HCT116 (cell line): ENCODE measurements around the gene METTL1.

Experiments used
- EGR1 ChIP-seq: IDR thresholded peaks from 2 replicates; pipeline ENCODE4 v1.6.1; 2012; ENCODE audit warnings: low read depth
- EZH2 ChIP-seq: fragments of 200-600 bp; sonication (generic); IDR thresholded peaks from 2 replicates; pipeline ENCODE4 v1.6.1; 2017; ENCODE audit warnings: antibody characterized with exemption, mixed run types
- EZH2phosphoT487 ChIP-seq: fragments of 200-600 bp; IDR thresholded peaks from 2 replicates; pipeline ENCODE4 v1.6.1; 2018; ENCODE audit warnings: antibody characterized with exemption, borderline replicate concordance
- JUND ChIP-seq: IDR thresholded peaks from 2 replicates; pipeline ENCODE4 v1.6.1; 2012
- POLR2A ChIP-seq: IDR thresholded peaks from 2 replicates; pipeline ENCODE4 v1.7.0; 2011; ENCODE audit warnings: borderline replicate concordance; ENCODE audit not compliant: insufficient read depth, insufficient read length; ENCODE audit errors: extremely low read depth
- POLR2AphosphoS5 ChIP-seq: IDR thresholded peaks from 2 replicates; pipeline ENCODE4 v1.6.1; 2011; ENCODE audit warnings: mild to moderate bottlenecking, low read depth, low read length, moderate library complexity
- RAD21 ChIP-seq: IDR thresholded peaks from 2 replicates; pipeline ENCODE4 v1.6.1; 2012; ENCODE audit warnings: low read depth, mild to moderate bottlenecking
- SIN3A ChIP-seq: IDR thresholded peaks from 2 replicates; pipeline ENCODE4 v1.6.1; 2012; ENCODE audit warnings: low read depth
- SP1 ChIP-seq: IDR thresholded peaks from 2 replicates; pipeline ENCODE4 v1.6.1; 2012; ENCODE audit warnings: low read depth
- YY1 ChIP-seq: IDR thresholded peaks from 2 replicates; pipeline ENCODE4 v1.6.1; 2011; ENCODE audit warnings: low read length, low read depth, moderate library complexity, mild to moderate bottlenecking; ENCODE audit not compliant: insufficient replicate concordance; ENCODE audit errors: extremely low read depth
- ZBTB33 ChIP-seq: IDR thresholded peaks from 2 replicates; pipeline ENCODE4 v1.6.1; 2011; ENCODE audit warnings: mild to moderate bottlenecking, low read length, moderate library complexity; ENCODE audit not compliant: insufficient replicate concordance; ENCODE audit errors: extremely low read depth
- ZNF274 ChIP-seq: fragments of 200-500 bp; sonication (Bioruptor generic); IDR thresholded peaks from 2 replicates; pipeline ENCODE4 v1.6.1; 2014; ENCODE audit warnings: mild to moderate bottlenecking, low read depth, low read length, inconsistent platforms
- TF ChIP-seq, protein P1 (sequence below), 3 experiments: fragments of 200-600 bp in 1 of 3; sonication (generic) in 1 of 3; IDR thresholded peaks in 2 of 3; conservative IDR thresholded peaks in 1 of 3; 2 replicates each; pipeline ENCODE4 v1.5.1; 2012 to 2017; ENCODE audit warnings: low read depth in 2 of 3, low read length in 2 of 3, antibody characterized with exemption in 1 of 3, borderline replicate concordance in 1 of 3, control low read depth in 1 of 3, mild to moderate bottlenecking in 1 of 3, mixed read lengths in 1 of 3, mixed run types in 1 of 3, moderate library complexity in 1 of 3; ENCODE audit not compliant: insufficient read depth in 1 of 3

DNA sequence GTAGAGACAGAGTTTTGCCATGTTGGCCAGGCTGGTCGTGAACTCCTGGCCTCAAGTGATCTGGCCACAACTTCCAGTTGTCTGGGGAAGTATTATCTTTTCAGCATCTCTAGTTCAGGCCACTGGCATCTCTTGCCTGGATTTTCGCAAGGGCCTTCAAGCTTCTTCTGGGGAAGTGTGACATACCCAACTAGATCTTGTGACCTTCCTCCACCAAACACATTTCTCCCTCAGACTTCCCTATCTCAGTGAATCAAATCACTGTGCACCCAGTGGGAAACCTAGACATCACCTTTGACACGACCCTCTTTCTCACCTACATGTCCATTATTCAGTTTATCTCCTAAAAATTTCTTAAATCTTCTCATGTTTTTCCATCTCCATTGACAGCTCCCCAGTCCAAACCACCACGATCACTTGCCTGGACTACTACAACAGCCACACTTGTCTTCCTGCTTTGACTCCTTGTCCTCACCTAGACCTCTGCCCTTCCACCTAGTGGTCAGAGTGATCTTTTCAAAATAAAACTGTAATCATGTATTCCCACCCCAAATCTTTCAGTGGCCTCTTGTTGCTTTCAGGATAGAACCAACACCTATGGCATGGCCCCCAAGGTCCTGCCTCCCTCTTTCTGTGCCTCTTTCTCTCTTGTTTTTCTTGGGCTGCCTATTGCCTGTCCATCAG lies 3.8 kb upstream of the METTL1 start:
- TF ChIP-seq POLR2AphosphoS5 (no peak), EZH2 (no peak), RAD21 (no peak), JUND (no peak), POLR2A (no peak), ZBTB33 (no peak), SIN3A (no peak), ZNF274 (no peak), SP1 (no peak), YY1 (no peak), EZH2phosphoT487 (no peak), EGR1 (no peak)
- TF ChIP-seq, protein P1, sequence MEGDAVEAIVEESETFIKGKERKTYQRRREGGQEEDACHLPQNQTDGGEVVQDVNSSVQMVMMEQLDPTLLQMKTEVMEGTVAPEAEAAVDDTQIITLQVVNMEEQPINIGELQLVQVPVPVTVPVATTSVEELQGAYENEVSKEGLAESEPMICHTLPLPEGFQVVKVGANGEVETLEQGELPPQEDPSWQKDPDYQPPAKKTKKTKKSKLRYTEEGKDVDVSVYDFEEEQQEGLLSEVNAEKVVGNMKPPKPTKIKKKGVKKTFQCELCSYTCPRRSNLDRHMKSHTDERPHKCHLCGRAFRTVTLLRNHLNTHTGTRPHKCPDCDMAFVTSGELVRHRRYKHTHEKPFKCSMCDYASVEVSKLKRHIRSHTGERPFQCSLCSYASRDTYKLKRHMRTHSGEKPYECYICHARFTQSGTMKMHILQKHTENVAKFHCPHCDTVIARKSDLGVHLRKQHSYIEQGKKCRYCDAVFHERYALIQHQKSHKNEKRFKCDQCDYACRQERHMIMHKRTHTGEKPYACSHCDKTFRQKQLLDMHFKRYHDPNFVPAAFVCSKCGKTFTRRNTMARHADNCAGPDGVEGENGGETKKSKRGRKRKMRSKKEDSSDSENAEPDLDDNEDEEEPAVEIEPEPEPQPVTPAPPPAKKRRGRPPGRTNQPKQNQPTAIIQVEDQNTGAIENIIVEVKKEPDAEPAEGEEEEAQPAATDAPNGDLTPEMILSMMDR (IDR thresholded peaks at IDR 0.05 in 2 of 3, conservative IDR thresholded peaks at IDR 0.05 in 1 of 3; ENCODE audit: borderline replicate concordance in 1 of 3, insufficient read depth in 1 of 3, low read depth in 2 of 3, low read length in 2 of 3): peak in 1 of 3 experiments; percentile 28; a peak in 1 of 6 replicates
